Common myeloid progenitor, CD34-positive (primary cell): ENCODE results near the gene LRP1-AS.

Experiments
- CTCF ChIA-PET: fragments of 350-600 bp; sonication (Branson Sonifier 250); formaldehyde crosslinking; loops from one replicate; lab custom pipeline; 2021; ENCODE audit warnings: antibody characterized with exemption; lab: Charles Lee
- POLR2A ChIA-PET: fragments of 350-600 bp; sonication (Branson Sonifier 250); formaldehyde crosslinking; loops from one replicate; lab custom pipeline; 2021; ENCODE audit warnings: antibody characterized with exemption; lab: Charles Lee
- DNase-seq, 3 donors: peaks; one replicate each; pipeline versions ENCODE4 v3.0.0 to v3.0.0-alpha.2; 2013
- H3K27ac ChIP-seq, 2 experiments: 1 replicate in 1 of 2; 2 replicates in 1 of 2; pipeline ENCODE4 v1.7.0; 2013; ENCODE audit warnings: inconsistent platforms in 2 of 2, low read length in 2 of 2, mild to moderate bottlenecking in 2 of 2, low read depth in 1 of 2, moderate library complexity in 1 of 2; ENCODE audit not compliant: severe bottlenecking in 2 of 2, insufficient read depth in 1 of 2, poor library complexity in 1 of 2
- H3K27me3 ChIP-seq, 5 experiments: replicated peaks in 2 of 5; 1 replicate in 3 of 5; 2 replicates in 2 of 5; pipeline versions ENCODE4 v1.6.1 to v1.7.0; 2013; ENCODE audit warnings: low read length in 4 of 5, mild to moderate bottlenecking in 2 of 5, moderate library complexity in 2 of 5, inconsistent platforms in 1 of 5; ENCODE audit not compliant: insufficient read depth in 5 of 5, control insufficient read depth in 4 of 5
- H3K36me3 ChIP-seq, 4 experiments: 1 replicate in 2 of 4; 2 replicates in 2 of 4; pipeline versions ENCODE4 v1.6.1 to v1.7.0; 2013; ENCODE audit warnings: low read length in 3 of 4, control low read depth in 1 of 4, mild to moderate bottlenecking in 1 of 4; ENCODE audit not compliant: control insufficient read depth in 4 of 4, insufficient read depth in 4 of 4
- H3K4me1 ChIP-seq, 4 experiments: 1 replicate in 3 of 4; 2 replicates in 1 of 4; pipeline versions ENCODE4 v1.6.1 to v1.7.1; 2013; ENCODE audit warnings: low read length in 3 of 4, mild to moderate bottlenecking in 3 of 4, control low read depth in 1 of 4, inconsistent platforms in 1 of 4, moderate library complexity in 1 of 4; ENCODE audit not compliant: control insufficient read depth in 4 of 4, insufficient read depth in 4 of 4; ENCODE audit errors: control extremely low read depth in 1 of 4
- H3K4me3 ChIP-seq, 7 experiments: 1 replicate in 4 of 7; 2 replicates in 3 of 7; pipeline versions ENCODE4 v1.5.1 to v1.7.0; 2013; ENCODE audit warnings: mild to moderate bottlenecking in 7 of 7, low read length in 6 of 7, moderate library complexity in 6 of 7, inconsistent platforms in 2 of 7, low read depth in 2 of 7, control low read depth in 1 of 7; ENCODE audit not compliant: insufficient read depth in 4 of 7, control insufficient read depth in 1 of 7; ENCODE audit errors: extremely low read depth in 1 of 7
- H3K9me3 ChIP-seq, 5 experiments: 1 replicate in 4 of 5; 2 replicates in 1 of 5; pipeline versions ENCODE4 v1.6.1 to v1.7.1; 2013; ENCODE audit warnings: low read length in 4 of 5, mild to moderate bottlenecking in 2 of 5, inconsistent platforms in 1 of 5, low read depth in 1 of 5, moderate library complexity in 1 of 5; ENCODE audit not compliant: control insufficient read depth in 4 of 5, insufficient read depth in 2 of 5; ENCODE audit errors: control extremely low read depth in 1 of 5
- WGBS: methylation state at CpG from one replicate; pipeline ENCODE4 v1.1.5; 2013; ENCODE audit not compliant: insufficient coverage; 5-methylcytosine and 5-hydroxymethylcytosine counted together

LRP1-AS gene

DNA sequence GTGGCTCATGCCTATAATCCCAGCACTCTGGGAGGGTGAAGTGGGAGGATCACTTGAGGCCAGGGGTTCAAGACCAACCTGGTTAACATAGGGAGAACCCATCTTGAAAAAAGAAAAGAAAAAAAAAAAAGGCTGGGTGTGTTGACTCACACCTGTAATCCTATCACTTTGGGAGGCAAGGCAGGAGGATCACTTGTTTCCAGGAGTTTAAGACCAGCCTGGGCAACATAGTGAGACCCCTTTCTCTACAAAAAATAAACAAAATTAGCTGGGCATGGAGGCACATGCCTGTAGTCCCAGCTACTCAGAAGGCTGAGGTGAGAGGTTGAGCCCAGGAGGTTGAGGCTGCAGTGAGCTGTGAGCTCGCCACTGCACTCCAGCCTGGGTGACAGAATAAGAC, 23.0 kb upstream of the LRP1-AS start:
- CTCF ChIA-PET, result interaction anchor here (0.9 to 14.4 kb wide), 5 partner anchors 11 to 101 kb away, joined by 3 to 399 read pairs (median 5); partner anchors contain the start of gene LRP1
- WGBS, result 100% methylated on average over 1 of the region's 1 CpG
- Histone ChIP-seq H3K9me3 (no peaks in the 10 kb centered on the region), H3K4me3 (no peak overlapping the region), H3K27me3 (peaks cover 0 to 1% (median 0%) of the 10 kb centered on the region in 5 experiments), H3K4me1 (peaks cover 0 to 23% (median 5%) of the 10 kb centered on the region in 4 experiments), H3K27ac (no peak overlapping the region), H3K36me3 (no peaks in the 10 kb centered on the region)
- no peak for DNase-seq
- POLR2A ChIA-PET, result no interaction called here

DNA sequence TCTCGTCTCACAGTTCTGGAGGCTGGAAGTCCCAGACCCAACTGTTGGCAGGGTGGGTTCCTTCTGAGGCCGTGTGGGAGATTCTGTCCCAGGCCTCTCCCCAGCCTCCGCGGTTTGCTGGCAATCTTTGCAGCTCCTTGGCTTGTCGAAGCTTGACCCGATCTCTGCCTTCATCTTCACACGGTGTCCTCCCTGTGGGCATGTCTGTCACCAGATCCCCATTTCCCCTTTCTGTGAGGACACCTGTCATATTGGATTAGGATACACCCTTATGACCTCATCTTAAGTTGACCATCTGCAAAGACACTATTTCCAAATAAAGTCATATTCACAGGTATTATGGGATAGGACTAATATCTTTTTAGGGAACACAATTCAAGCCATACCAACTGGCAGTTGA, 22.6 kb upstream of the LRP1-AS start:
- H3K36me3 ChIP-seq, result no peaks in the 10 kb centered on the region
- CTCF ChIA-PET, result interaction anchor here (0.5 to 14.4 kb wide), 7 partner anchors 16 to 101 kb away, joined by 3 to 399 read pairs (median 4); partner anchors contain the start of gene LRP1
- POLR2A ChIA-PET, result interaction anchor here (0.7 kb wide), 1 partner anchor 99 kb away, joined by 3 read pairs; no protein-coding TSS in a partner anchor
- H3K27me3 ChIP-seq, result peaks cover 0 to 1% (median 0%) of the 10 kb centered on the region in 5 experiments
- H3K4me1 ChIP-seq, result peaks cover 0 to 23% (median 5%) of the 10 kb centered on the region in 4 experiments
- H3K9me3 ChIP-seq, result no peaks in the 10 kb centered on the region
- H3K4me3 ChIP-seq, result no peak overlapping the region
- no peak overlapping the region for H3K27ac ChIP-seq
- no peak for DNase-seq
- 100% methylated on average over 7 of the region's 7 CpGs for WGBS

DNA sequence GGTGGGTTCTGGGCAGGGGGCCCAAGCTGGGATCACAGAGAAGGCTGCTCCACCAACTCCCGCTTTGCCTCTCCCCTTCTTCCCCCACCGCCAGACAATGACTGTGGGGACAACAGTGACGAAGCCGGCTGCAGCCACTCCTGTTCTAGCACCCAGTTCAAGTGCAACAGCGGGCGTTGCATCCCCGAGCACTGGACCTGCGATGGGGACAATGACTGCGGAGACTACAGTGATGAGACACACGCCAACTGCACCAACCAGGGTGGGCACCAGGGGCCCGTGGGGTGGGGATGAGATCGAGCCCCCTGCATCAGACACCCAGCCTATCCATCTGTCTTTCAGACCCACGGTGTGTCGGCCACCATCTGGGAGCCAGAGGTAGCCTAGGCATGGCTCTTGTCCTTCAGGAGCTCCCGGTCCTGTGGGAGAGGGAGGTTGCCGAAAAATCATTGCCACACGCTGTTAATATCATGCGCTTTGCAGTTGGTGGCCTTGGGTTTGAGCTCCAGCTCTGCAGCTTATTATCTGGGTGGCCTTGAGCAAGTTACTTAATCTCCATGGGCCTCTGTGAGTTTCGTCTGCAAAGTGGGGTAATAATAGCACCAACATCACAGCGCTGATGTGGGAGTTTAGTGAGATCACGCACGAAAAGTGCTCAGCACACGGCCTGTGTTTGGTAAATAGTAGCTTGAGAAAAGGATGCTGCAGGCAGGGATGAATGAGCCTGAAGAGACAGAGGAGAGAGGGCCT, 21.8 kb upstream of the LRP1-AS start:
- Histone ChIP-seq H3K9me3 (no peaks in the 10 kb centered on the region), H3K4me1 (peaks cover 0 to 23% (median 5%) of the 10 kb centered on the region in 4 experiments), H3K27ac (no peak overlapping the region), H3K27me3 (no peaks in the 10 kb centered on the region), H3K4me3 (no peak overlapping the region), H3K36me3 (no peaks in the 10 kb centered on the region)
- no peak for DNase-seq
- ChIA-PET POLR2A (interaction anchor here (0.7 to 1.1 kb wide), 2 partner anchors 11 to 98 kb away, joined by 3 to 4 read pairs; no protein-coding TSS in a partner anchor), CTCF (interaction anchor here (0.5 to 14.4 kb wide), 10 partner anchors 11 to 100 kb away, joined by 3 to 399 read pairs (median 4); partner anchors contain the start of gene LRP1)
- 98% methylated on average over 19 of the region's 23 CpGs for WGBS

DNA sequence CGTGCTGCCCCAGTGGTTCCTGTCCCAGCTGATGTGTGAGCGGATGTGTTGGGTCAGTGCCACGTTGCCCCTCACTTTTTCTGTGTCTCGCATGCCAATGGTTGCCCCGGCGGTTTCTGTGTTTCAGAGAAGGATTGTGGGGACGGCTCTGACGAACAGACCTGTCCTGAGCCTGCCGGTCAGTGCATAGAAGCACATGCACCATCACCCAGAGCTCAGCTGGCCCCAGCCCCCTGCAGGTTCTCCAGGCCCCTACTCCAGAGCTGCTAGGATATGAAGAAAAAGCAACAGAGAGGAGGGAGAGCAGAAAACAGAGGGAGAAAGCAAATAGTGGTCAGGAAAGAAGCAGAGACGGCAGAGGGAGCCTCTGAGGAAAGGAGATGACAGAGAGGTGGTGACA, 20.6 kb upstream of the LRP1-AS start:
- H3K4me3 ChIP-seq, result no peak overlapping the region
- H3K4me1 ChIP-seq, result peaks cover 0 to 23% (median 5%) of the 10 kb centered on the region in 4 experiments
- H3K27me3 ChIP-seq, result no peaks in the 10 kb centered on the region
- H3K27ac ChIP-seq, result no peak overlapping the region
- no peak for DNase-seq
- H3K36me3 ChIP-seq, result no peaks in the 10 kb centered on the region
- WGBS, result 89% methylated on average over 9 of the region's 10 CpGs
- POLR2A ChIA-PET, result interaction anchor here (0.6 to 1.1 kb wide), 2 partner anchors 13 to 20 kb away, joined by 3 to 4 read pairs; no protein-coding TSS in a partner anchor
- H3K9me3 ChIP-seq, result no peaks in the 10 kb centered on the region
- CTCF ChIA-PET, result interaction anchor here (0.6 to 14.4 kb wide), 9 partner anchors 9 to 99 kb away, joined by 3 to 399 read pairs (median 4); partner anchors contain the start of gene LRP1

DNA sequence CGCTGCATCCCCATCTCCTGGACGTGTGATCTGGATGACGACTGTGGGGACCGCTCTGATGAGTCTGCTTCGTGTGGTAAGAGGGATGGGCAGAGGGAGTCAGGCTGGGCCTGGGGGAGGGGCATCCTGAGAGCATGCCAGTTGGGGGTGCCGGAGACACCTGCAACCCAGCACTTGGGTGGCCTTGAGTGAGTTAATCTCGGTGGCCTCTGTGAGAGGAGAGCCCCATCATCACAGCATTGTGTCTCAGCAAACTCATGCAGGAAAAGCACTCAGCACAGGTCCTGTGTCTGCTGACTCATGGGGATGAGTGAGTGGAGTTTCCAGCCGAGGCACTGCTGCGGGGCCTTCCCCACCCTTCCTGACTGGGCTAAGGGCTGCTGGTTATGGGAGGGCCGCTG, 19.6 kb upstream of the LRP1-AS start:
- CTCF ChIA-PET, result interaction anchor here (1.5 to 11.0 kb wide), 2 partner anchors 19 to 43 kb away, joined by 4 to 399 read pairs; partner anchors contain the start of gene LRP1
- DNase-seq, result peak in 2 of 3 donors; percentile 52 to 61
- Histone ChIP-seq H3K9me3 (no peaks in the 10 kb centered on the region), H3K36me3 (no peaks in the 10 kb centered on the region), H3K4me1 (peaks cover 0 to 32% (median 7%) of the 10 kb centered on the region in 4 experiments), H3K4me3 (no peak overlapping the region), H3K27ac (no peak overlapping the region), H3K27me3 (no peaks in the 10 kb centered on the region)
- 47% methylated on average over 4 of the region's 10 CpGs for WGBS
- POLR2A ChIA-PET, result interaction anchor here (0.6 kb wide), 1 partner anchor 56 kb away, joined by 4 read pairs; no protein-coding TSS in a partner anchor

DNA sequence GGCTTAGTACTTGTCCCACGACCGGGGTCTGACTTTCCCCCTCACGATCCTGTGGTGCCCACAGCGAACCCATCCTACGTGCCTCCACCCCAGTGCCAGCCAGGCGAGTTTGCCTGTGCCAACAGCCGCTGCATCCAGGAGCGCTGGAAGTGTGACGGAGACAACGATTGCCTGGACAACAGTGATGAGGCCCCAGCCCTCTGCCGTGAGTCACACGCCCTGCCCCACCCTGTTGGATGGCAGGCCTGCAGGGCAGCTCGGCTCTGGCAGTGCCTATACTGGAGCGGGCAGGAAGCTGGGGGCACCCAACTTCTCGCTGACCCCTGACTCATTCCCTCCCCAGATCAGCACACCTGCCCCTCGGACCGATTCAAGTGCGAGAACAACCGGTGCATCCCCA, 18.3 kb upstream of the LRP1-AS start:
- Histone ChIP-seq H3K4me3 (no peak overlapping the region), H3K27me3 (no peaks in the 10 kb centered on the region), H3K36me3 (no peaks in the 10 kb centered on the region), H3K27ac (no peak overlapping the region), H3K9me3 (no peaks in the 10 kb centered on the region), H3K4me1 (peaks cover 0 to 32% (median 7%) of the 10 kb centered on the region in 4 experiments)
- CTCF ChIA-PET, result interaction anchor here (1.0 to 1.8 kb wide), 2 partner anchors 9 kb away, joined by 3 to 5 read pairs; no protein-coding TSS in a partner anchor
- no peak for DNase-seq
- WGBS, result 96% methylated on average over 13 of the region's 19 CpGs
- POLR2A ChIA-PET, result no interaction called here
